ENCODE results near the gene CDS2. TPM values are rescaled to one million over a fixed set of nuclear protein-coding genes. Genes with fewer than 3 reads are reported as not detected.

CDS2 gene
- total RNA-seq, 1 donor, result 32.0 TPM

DNA sequence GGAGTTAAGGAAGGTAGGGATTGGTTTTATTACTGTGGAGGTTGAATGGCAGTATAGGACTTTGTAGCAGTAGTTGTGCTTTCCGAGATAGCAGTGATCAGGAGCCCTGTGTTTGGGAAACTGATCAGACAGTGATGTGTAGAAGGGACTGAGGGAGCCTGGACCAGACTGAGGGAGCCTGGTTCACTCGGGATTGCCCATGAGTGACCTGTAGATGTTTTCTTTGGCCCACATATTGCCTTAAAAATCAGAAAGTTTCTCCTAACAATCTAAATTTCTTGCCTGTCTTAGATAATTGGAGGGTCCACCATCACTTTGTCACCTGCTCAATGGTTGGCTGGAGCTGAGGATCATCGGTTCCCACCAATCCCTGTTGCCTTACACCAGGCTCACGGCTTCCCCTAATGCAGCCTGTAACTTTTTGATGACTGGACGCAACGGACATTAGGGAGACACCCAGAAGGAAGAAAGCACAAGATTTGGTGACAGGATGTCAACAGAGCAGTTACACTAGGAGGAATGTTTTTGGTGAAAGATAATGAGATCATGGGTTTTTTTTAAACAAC, 1.1 kb downstream of the CDS2 start:
- DNase-seq (ENCODE audit: low read depth), result no peak
- peak overlapping the region; percentile 87 for H3K4me3 ChIP-seq (ENCODE audit: low read depth, low read length)
- TF ChIP-seq, protein P1, sequence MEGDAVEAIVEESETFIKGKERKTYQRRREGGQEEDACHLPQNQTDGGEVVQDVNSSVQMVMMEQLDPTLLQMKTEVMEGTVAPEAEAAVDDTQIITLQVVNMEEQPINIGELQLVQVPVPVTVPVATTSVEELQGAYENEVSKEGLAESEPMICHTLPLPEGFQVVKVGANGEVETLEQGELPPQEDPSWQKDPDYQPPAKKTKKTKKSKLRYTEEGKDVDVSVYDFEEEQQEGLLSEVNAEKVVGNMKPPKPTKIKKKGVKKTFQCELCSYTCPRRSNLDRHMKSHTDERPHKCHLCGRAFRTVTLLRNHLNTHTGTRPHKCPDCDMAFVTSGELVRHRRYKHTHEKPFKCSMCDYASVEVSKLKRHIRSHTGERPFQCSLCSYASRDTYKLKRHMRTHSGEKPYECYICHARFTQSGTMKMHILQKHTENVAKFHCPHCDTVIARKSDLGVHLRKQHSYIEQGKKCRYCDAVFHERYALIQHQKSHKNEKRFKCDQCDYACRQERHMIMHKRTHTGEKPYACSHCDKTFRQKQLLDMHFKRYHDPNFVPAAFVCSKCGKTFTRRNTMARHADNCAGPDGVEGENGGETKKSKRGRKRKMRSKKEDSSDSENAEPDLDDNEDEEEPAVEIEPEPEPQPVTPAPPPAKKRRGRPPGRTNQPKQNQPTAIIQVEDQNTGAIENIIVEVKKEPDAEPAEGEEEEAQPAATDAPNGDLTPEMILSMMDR (IDR thresholded peaks at IDR 0.05; ENCODE audit: insufficient read depth, low read length), result no peak

DNA sequence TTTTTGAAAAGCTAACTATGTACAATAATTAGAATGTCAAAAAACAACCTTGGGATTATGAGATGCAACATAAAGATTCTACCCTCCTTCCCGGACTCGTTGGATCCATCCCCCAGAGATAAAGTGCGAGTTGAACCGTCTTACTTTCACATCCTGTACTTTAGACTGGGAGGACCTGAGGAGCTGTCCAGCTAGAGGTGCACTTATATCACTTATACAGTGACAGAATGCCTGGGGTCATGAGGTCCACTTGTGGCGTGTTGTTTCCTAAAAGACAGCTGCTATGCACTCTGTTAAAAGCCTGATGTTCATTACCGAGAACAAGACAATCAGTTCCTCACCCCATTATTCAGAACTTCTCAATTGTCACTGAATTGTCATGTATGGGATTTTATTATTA, 2.1 kb downstream of the CDS2 start:
- H3K4me3 ChIP-seq (ENCODE audit: low read depth, low read length), result no peak overlapping the region
- no peak for DNase-seq (ENCODE audit: low read depth)

DNA sequence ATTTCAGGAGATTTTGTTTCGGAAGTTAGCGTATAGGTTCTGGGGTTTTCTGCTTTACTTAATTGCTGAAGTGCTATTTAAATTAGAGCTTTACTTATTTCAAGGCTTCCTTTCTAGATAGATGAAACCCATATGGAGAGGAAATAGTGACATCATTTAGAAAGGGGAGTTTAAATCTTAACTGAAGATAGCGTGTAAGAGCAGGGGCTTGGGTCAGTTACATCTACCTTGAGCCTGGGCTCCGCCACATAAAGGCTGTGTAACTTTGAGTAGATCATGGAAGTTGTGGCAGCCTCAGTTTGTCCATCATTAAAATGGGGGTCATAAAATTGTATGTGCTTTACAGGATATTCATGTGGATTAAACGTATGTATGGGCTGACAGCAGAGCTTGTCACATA, 4.7 kb downstream of the CDS2 start:
- H3K4me3 ChIP-seq (ENCODE audit: low read depth, low read length), result no peak overlapping the region
- TF ChIP-seq, protein P1 (IDR thresholded peaks at IDR 0.05; ENCODE audit: insufficient read depth, low read length), result no peak
- DNase-seq (ENCODE audit: low read depth), result no peak

More for the DNA sequence above, 2.1 kb downstream of the CDS2 start:
- TF ChIP-seq, protein P1 (IDR thresholded peaks at IDR 0.05; ENCODE audit: insufficient read depth, low read length), result no peak

DNA sequence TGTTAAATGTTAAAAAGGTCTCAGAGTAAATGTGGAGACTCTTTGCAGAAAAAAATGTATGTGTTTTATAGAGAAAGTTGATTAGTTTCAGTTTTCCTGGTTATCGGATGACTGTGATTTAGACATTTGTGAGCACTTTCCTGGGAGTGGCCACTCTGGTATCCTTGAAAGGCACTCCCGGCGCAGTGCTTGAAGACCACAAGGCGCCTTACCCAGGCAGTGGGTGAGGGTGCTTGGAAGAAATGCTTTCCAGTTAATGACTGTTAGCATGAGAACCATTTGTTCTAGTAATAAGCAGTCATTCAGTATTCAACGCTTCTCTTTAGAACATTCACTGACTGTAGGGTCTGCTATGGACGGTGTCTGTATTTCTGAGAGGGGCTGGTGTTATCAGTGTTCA, 7.2 kb downstream of the CDS2 start:
- no peak overlapping the region for H3K4me3 ChIP-seq (ENCODE audit: low read depth, low read length)
- DNase-seq (ENCODE audit: low read depth), result no peak
- TF ChIP-seq, protein P1 (IDR thresholded peaks at IDR 0.05; ENCODE audit: insufficient read depth, low read length), result no peak

DNA sequence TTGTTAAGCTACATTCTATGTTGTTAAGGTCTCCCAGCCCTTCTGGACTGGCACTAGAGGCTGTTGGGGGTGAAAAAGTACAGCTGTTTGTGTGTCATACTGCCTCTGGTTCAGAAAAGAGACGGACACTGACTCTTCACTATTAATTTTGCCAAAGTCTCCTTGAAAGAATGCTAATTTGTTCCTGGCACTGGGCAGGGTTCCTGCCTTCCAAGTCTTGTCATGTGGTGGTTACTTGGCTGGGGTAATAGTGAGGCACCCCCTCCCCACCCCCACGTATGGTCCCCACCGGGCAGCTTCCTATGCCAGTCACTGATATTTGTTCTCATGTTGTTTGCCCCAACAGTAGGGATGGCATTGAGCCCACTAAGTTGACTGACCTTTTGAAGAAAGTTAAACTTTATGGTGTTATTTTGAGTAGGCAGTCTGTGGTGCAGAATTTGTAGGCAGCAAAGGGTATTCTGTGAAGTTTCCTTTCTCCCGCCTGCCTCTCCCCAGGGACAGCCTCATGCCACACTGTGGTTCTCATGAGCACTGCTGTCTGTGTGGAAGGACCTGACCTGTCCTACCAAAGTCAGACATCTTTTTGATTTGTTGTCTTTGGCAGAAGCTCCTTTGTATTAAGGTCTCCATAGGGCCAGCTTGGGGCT, 8.7 kb downstream of the CDS2 start:
- TF ChIP-seq, protein P1 (IDR thresholded peaks at IDR 0.05; ENCODE audit: insufficient read depth, low read length), result no peak
- no peak overlapping the region for H3K4me3 ChIP-seq (ENCODE audit: low read depth, low read length)
- DNase-seq (ENCODE audit: low read depth), result no peak

DNA sequence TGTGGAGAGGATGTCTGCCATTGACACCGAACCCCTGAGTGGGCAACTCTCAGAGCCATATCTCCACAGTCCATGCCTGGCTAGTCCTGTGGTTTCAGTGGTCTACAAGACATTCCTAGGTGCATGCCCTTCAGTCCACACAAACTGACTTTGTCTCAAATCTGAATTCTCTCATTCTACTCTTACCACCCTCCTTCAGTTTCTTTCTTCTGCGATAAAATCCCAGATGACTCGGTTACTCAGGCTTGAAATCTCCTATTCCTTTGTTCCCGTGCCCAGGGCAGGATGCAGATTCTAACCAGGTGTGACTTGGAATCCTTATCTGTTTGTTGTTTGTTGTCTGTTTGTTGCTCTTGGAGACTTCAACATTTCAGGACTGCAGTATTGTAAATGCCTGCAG, 9.3 kb downstream of the CDS2 start:
- no peak for DNase-seq (ENCODE audit: low read depth)
- TF ChIP-seq, protein P1 (IDR thresholded peaks at IDR 0.05; ENCODE audit: insufficient read depth, low read length), result no peak
- no peak overlapping the region for H3K4me3 ChIP-seq (ENCODE audit: low read depth, low read length)
